HG03175 (cell line): ENCODE measurements around the gene MPC1.
"Not testable (repeated sequence)": the region's sequence is repeated elsewhere in the genome, so short reads cannot be mapped to it uniquely, and the experiment has no call there.

Source experiments
- ATAC-seq: cut with Tn5 transposase; IDR thresholded peaks from one replicate; pipeline ENCODE4 v1.9.1; 2021; ENCODE audit warnings: mild to moderate bottlenecking, moderate library complexity; ENCODE audit not compliant: unreplicated experiment

The MPC1 gene

DNA sequence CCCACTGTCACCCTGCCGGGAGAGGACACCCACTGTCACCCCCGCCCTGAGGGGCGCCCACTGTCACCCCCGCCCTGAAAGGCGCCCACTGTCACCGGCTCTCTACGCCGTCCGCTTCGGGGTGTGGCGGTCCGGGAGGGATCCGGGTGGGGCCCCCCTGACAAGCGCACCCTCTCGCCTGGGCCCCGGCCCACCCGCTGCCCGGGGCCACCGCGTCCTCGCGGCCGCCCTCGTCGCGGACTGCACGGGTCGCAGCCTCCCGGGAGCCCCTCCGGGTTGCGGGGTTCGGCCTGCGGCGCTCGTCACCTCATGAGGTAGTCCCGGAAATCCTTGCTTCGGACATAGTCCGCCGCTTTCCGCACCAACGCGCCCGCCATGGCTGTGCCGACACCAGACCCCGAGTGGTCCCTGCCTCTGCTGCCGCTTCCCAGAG lies 224 bp downstream of the MPC1 start:
- no peak for ATAC-seq

DNA sequence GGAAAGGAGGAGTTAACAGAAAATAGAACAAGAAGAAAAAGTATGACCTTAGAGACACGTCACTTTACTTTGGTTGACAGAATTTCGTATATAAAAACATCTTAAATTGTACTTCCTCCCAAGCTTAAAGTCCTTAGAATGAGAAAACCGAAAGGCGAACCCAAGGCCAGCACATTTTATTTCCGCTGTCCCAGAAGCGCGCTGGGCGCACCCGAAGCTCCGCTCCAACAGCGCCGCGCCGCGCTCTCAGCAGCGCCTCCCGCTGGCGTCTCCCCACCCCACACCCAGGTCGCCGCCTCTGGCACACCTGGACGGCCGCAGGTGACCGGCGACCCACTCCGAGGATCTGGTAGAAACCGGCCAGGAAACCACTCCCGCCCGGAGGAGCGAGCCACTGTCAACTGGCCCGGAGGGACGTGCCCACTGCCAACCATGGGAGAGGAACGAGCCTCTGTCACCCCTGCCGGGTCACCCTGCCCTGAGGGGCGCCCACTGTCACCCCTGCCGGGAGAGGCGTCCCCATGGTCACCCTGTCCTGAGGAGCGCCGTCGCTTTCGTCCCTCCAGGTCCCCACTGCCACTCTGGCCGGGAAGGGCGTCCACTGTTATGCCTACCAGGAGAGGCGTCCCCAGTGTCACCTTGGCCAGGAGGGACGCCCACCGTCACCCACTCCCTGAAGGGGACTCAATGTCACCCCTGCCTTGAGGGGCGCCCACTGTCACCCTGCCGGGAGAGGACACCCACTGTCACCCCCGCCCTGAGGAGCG lies 824 bp downstream of the MPC1 start:
- peak; percentile 54 for ATAC-seq

DNA sequence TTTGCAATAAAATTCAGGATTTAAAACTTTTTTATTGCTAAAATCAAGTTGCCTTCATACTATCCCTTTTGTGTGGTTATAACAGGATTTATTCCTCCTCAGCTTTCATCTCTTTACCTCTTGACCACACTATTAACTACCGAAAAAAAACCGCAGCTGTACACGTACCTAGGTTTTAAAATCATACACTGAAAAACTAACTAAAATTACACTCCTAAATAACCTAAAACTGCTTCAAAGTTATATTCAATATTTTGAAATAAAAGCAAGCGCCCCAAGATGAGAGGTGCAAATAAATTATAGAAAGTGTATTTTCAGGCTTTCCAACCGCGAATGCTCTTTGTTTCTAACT lies 1.4 kb downstream of the MPC1 start:
- ATAC-seq: no peak

DNA sequence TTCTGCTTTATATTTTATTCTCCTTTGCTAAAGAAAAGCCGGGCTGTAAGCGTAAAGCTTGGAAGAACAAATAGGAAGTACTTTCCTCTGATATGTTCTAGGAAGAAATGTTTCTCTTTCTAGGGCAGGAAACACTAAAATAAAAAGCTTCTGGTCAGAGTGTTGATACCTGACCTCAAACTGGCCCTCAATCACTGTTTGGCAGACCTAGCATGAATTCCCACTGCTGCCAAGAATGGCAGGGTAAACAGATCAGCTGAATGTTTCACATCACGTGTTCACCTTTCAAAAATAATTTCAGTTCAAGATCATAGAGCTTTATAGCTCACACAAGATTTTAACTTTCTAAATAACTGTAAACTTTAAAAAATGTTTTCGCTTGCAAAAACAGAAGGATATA lies 2.9 kb downstream of the MPC1 start:
- no peak for ATAC-seq

DNA sequence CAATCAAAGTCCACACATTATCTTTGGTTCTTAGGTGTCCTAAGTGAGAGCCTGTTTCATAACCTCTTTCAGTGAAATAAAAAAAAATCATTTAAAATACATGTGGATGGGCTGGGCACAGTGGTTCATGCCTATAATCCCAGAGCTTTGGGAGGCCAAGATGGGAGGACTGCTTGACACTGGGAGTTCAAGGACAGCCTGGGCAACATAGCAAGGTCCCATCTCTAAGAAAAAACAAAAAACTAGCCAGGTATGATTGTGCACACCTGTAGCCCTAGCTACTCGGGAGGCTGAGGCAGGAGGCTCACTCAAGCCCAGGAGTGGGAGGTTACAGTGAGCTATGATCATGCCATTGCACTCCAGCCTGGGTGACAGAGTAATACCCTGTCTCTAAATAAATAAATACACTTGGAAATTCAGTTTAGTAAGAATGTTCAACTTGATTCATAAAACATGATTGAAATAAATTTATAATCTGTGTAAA lies 3.6 kb downstream of the MPC1 start:
- no peak for ATAC-seq

DNA sequence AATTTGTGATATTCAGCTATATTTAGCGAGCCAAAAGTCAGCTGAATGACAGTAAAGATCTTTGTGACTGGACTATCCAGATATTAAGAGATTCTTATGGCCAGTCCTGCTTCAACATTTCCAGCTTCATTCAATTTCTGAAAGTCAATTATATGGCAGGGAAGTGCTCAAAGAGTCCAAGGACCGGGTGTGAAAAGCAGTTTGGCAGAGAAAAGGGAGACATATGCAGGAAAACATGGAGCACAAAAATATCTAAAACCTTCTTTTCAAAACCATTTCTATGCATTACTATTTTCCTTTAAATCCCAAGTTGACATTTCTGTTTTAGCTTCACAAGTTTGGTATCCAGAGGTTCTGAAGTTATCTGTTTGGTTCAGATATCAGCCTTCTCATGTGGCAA lies 5.0 kb downstream of the MPC1 start:
- ATAC-seq: no peak

DNA sequence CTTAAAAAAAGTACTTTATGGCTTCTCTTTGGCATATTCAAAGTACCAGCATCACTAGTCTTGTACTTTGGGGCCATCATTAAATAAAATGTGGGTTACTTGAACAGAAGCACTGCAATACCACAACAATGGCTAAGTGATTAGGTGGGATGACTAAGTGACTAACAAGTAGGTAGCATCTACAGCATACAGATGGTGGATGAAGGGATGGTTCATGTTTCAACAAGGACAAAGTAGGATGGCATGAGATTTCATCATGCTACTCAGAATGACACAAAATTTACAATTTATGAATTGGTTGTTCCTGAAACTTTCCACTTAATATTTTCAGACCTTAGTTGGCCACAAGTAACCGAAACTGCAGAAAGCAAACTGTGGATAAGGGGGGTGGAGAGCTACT lies 7.7 kb downstream of the MPC1 start:
- ATAC-seq: no peak

DNA sequence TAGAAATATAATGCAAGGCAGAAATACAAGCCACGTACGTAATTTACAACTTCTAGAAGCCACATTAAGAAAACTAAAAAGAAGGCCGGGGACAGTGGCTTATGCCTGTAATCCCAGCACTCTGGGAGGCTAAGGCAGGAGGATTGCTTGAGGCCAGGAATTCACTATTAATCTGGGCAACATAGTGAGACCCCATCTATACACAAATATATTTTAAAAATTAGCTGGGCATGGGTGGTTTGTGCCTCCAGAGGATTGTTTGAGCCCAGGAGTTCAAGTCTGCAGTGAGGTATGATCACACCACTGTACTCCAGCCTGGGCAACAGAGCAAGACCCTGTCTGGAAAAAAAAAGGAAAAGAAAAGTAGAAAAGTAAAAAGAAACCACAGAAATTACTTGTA lies 12.3 kb downstream of the MPC1 start:
- no peak for ATAC-seq

DNA sequence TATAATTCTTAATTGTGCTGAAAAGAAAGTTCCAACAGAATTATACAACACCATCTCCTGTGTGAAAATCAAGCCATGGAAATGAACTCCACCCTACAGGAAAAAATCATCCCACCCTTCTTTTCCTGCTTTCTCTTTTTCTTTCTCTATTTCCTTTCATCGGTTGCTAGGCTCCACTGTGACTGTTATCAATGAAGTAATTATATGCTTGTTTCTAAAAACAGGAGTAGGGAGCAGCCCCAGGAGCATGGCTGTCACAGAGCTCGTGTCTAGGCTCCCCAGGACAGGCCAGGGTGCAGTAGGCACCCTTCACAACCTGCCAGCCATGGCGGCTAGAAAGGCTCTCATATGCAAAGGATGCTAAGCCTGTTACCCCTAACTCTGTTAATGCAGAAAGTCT lies 13.0 kb downstream of the MPC1 start:
- ATAC-seq: no peak

DNA sequence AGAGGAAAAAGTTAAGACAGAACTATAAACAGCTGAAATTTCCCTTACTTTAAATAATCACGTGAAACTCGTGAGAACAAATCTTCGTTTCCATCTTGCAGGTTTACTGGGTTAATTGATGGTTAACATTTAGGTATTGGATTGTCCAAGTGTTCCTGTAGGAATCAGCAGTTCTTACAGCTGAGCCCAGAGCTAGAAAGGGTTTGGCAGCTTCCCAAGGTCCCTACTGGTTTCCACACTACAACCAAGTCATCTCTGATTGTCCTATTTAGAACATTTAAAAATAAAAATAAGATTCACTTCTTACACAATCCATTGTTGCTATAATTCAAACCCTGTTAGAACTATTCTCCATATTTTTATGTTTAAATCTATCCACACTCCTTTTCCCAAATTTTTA lies 15.8 kb downstream of the MPC1 start:
- no peak for ATAC-seq

DNA sequence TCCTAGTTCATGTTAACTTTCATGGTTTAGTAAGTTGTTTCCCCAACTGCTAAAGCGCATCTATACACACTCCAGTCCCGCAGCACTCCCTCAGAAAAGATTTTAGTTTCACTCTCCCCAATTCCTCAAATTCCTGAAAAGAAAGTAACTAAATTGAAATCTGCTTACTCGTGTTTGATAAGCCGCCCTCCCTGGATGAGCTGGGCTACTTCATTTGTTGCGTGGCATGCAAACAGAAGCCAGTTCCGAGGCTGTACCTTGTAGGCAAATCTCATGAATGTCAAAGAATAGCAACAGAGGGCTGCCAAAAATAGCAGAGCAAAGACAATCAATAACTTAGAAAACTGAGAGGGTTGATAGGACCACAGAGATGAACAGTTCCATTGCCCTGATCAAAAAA lies 16.9 kb downstream of the MPC1 start:
- no peak for ATAC-seq

DNA sequence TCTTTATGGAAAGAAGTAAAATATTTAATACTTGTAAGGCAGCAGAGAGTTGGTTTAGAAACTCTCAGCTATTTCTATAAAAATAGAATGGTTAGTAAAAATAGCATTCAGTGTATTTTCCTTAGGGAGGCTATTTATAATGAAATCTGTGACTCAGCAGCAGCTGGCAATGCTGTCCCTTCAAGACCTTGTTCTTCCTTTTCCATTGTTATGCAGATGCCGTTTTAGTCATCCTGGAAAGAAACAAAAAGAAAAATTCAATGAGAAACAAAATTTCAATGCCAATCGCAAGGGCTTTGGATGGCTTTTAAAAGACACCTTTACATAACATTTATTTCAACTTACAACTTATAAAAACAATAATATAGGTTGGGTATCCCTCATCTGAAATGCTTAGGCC lies 17.5 kb downstream of the MPC1 start:
- ATAC-seq: no peak

DNA sequence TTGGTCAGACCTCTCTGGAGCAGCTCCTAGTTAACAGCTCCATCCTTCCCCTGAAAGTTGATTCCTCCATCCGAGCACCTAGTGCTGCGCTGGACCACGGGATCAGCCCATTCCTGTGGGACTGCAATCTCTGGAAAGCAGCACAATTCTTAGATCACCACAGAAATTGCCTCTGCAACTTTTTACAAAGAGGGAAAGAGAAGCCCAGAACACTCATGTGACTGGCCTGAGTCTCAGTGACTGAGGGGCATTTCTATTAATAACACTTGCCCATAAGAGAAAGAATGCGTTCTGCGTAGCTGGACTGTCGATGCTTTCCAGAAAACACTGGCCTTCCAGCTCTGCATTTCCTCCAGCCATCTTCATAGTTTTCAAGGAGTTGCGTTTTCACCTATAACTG lies 18.3 kb downstream of the MPC1 start:
- no peak for ATAC-seq

DNA sequence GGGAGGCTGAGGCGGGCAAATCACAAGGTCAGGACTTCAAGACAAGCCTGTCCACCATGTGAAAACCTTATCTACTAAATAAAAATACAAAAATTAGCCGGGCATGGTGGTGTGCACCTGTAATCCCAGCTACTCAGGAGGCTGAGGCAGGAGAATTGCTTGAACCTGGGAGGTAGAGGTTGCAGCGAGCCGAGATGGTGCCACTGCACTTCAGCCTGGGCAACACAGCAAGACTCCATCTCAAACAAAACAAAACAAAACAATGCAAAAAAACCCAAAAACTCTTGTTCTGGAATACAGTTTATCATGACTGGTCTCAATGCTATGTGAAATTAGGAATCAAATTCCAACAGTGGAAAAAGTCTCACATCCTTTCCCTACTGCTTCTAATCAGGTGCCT lies 20.3 kb downstream of the MPC1 start:
- not testable (repeated sequence) for ATAC-seq

DNA sequence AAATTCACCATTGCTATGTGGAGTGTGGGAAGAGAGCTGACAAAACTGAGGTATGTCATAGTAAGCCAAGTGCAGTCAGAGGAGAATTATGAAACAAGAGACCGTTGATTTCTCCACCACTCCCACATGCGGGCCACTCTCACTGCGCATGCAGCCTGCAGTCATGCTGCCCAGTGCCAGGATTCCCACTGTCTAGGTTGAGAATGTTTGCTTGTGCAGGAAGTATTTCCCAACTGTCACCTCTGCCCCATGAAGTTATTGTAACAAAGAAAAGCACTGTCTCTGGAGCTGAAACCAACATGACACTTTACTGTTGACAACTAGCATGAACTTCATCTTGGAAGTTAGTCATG lies 21.7 kb downstream of the MPC1 start:
- ATAC-seq: no peak

DNA sequence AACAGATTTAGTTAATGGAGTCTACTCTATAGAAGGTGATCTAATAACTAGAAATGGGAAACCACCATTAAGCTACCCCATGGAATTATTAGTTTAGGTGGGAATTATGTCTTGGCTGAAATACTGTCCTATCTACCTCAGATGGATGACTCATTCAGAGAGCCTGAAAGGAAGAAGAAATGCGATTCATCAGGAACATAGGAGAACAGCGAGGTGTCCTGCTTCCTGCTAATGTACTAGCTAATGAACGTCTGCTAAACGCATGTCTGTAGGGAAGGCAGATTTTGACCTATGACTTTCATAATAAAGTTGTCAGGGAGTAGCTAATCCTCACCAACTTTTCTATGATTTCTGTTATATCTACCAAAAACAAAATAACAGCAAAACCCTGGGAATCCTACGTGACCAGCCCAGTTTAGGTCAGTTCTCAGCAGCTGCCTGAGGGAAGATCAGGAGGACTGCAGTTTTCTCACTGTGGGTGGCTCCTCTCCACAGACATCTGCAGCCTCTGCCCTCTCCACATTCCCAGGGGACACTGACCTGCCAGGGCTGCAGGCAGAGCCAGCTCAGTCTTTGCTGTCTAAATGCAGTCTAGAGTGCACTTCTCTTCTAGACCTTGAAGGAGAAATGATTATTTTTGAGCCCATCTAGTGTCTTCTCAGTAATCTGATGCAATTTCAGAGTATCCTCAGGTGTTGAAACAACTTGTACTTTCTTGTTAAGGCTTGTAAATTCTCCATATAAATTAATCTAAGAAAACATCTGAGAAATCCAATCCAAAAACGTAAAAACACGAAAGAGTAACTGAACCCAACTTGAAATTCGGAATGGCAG lies 22.3 kb downstream of the MPC1 start:
- no peak for ATAC-seq

DNA sequence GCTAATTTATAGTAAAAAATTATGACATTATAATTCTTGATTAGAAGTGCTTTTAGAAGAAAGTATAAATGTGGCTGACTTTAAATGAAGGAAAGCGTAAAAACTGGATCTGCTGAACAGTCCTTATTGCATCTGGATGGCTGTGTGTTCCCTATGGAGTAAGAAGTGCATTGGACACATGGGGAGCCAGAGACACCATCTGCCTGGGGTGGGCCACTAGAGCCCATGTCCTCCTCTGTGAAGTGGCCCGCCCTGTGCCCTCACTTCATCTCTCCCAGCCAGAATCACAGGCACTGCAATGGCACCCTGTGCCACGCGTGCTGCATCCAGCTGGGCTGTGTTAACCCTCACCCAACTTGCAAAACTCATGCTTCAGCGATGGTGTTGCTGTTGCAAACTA lies 27.2 kb downstream of the MPC1 start:
- no peak for ATAC-seq

DNA sequence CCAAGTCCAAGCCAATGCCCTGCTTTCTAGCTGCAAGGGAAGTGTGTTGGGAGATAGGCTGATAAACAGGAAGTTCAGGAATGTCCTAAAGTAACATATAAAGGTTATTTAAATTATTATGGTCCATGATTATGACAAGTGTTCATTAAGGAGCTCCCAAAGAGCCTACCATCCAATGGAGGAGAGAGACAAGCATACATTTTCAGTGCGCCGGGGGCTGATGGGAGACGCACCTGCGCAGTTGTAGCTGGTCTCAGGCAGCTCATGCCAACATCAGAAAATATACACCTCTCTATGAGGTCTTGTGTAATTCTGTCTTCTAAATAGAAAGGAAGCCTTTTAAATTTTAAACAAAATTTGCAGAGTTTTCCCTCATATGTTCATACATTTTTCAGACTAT lies 27.8 kb downstream of the MPC1 start:
- no peak for ATAC-seq

DNA sequence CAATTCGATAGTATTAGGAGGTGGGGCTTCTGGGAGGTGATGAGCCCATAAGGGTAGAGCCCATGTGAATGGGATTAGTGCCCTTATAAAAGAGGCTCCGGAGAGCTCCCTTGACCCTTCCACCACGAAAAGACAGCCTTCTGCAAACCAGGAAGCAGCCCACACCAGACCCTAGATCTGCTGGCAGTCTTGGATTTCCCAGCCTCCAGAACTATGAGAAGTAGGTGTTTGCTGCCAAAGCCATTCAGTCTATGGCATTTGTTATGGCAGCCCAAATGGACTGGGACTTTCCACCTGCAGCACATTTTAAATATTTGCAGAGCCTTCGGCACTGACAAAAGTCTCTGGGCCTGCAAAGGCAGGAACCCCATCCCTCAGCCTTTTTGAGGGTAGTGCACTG lies 28.6 kb downstream of the MPC1 start:
- no peak for ATAC-seq

DNA sequence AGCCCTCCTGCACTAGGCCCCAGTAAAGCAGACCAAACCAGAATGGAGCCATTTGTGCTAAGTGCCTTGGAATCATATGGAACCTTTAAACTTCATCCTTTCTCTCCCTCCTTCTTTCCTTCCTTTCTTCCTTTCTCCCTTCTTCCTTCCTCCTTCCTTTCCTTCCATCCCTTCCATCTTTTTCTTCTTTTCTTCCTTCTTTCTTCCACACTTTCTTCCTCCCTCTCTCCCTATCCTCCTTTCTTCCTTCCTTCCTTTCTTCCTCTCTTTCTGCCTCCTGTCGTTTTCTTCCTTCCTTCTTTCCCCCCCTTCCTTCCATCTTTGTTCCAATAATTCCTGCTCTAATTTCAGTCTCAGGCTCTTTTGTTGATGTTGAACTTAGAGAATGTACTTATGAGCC lies 29.2 kb downstream of the MPC1 start:
- no peak for ATAC-seq

DNA sequence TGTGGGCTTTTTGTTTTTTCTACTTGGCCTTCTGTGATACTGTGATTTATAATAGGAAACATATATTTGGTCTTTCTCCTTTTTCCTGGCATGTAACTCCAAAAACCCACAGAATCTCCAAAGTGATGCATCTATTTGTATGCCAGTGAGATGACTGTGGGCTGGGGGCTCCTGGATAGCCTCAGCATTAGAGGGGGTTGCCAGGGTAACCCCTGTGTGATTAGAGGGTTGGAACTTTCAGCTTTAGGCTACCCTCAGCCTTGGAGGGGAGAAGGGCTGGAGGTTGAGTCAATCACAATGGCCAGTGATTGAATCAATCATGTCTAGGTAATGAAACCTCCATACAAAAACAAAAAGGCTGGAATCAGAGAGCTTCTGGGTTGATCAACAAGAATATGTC lies 29.8 kb downstream of the MPC1 start:
- ATAC-seq: no peak

DNA sequence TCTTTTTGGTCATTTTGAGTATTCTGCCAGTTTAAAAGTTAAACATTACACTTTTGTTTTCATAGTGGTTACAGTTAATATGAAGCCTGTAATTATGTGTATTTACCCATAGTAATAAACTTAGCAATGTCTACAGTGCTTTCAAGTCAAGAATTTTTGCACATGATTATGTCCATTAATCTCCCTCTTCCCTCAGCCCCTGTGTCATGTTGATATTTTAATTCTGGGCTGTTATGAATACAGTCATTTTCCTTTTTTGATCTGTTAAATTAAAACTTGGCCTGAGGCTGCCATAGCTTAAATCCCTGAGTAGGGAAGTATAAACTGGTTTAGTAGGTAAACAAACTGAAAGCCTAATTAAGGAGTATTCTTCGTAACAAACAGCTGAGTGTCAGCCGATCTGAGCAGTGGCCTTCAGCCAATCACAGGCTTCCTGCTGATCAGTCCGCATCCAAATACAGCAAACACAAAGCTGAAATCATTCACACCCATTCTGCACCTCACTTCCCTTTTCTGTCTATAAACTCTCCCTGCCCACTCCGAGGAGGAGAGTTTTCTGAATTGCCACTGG lies 30.9 kb downstream of the MPC1 start:
- ATAC-seq: peak; percentile 100
